ENCODE results near the gene AP4E1.

GRCh38 chr15:50883903-50884302 lies 24.6 kb upstream of the AP4E1 start:
- TF ChIP-seq CTCF (IDR thresholded peaks at IDR 0.05), result no peak
- no peak for TF ChIP-seq POLR2A (IDR thresholded peaks at IDR 0.05)
